ENCODE data around the gene MEF2A. TPM values are rescaled to one million over a fixed set of nuclear protein-coding genes. Genes with fewer than 3 reads are reported as not detected.

Gene MEF2A
- total and polyA plus RNA-seq, 12 donors = 31.2 to 194 (median 167) TPM

- Histone ChIP-seq H3K4me3 (no peak overlapping the region), H3K27me3 (no peaks in the 10 kb centered on the region), H3K27ac (no peak overlapping the region), H3K4me1 (peaks cover 0 to 96% (median 58%) of the 10 kb centered on the region in 9 donors), H3K36me3 (no peaks in the 10 kb centered on the region), H3K9me3 (no peaks in the 10 kb centered on the region)
- intact Hi-C loops (cut with DNase I) = loop anchor here in 4 of 10 donors (5.0 to 10.0 kb wide), 3 partner anchors 38 to 100 kb away; no protein-coding TSS in a partner anchor
- TF ChIP-seq CTCF (IDR thresholded peaks at IDR 0.05) = no peak
- 71 to 78% methylated on average over 6 of the region's 6 CpGs for WGBS, 2 donors
- ATAC-seq (no peak), DNase-seq (no peak)
These were observed 8.7 kb downstream of the MEF2A start for GRCh38 chr15:99574502-99574901.

GRCh38 chr15:99578809-99579208, 13.0 kb downstream of the MEF2A start:
- no peaks in the 10 kb centered on the region for H3K27me3 ChIP-seq
- DNase-seq = no peak
- no peaks in the 10 kb centered on the region for H3K9me3 ChIP-seq
- peaks cover 8 to 99% (median 63%) of the 10 kb centered on the region in 9 donors for H3K4me1 ChIP-seq
- H3K36me3 ChIP-seq = no peaks in the 10 kb centered on the region
- H3K4me3 ChIP-seq = no peak overlapping the region
- H3K27ac ChIP-seq = peak overlapping the region in 1 of 10 donors; percentile 14
- intact Hi-C loops (cut with DNase I) = loop anchor here in 2 of 10 donors (10.0 kb wide), 2 partner anchors 76 to 96 kb away; no protein-coding TSS in a partner anchor
- no peak for ATAC-seq
- TF ChIP-seq CTCF (IDR thresholded peaks at IDR 0.05) = no peak

- intact Hi-C loops (cut with DNase I) = loop anchor here in 3 of 10 donors (5.0 to 10.0 kb wide), 3 partner anchors 107 to 295 kb away; no protein-coding TSS in a partner anchor
- DNase-seq (no peak), ATAC-seq (peak in 1 of 8 donors; percentile 16)
- Histone ChIP-seq H3K4me1 (peaks cover 8 to 94% (median 58%) of the 10 kb centered on the region in 9 donors), H3K27me3 (no peaks in the 10 kb centered on the region), H3K36me3 (peaks cover 0 to 5% (median 0%) of the 10 kb centered on the region in 9 donors), H3K4me3 (no peak overlapping the region), H3K9me3 (peaks cover 0 to 10% (median 0%) of the 10 kb centered on the region in 11 donors), H3K27ac (peak overlapping the region in 1 of 10 donors; percentile 19)
- 63 to 75% methylated on average over 3 of the region's 3 CpGs for WGBS, 2 donors
- TF ChIP-seq CTCF (IDR thresholded peaks at IDR 0.05) = no peak
These were observed 14.3 kb downstream of the MEF2A start for GRCh38 chr15:99580076-99580475.

- TF ChIP-seq CTCF (IDR thresholded peaks at IDR 0.05) = no peak
- peak overlapping the region in 1 of 10 donors; percentile 18 for H3K27ac ChIP-seq
- intact Hi-C loops (cut with DNase I) = loop anchor here in 3 of 10 donors (5.0 to 10.0 kb wide), 3 partner anchors 105 to 298 kb away; no protein-coding TSS in a partner anchor
- no peak overlapping the region for H3K4me3 ChIP-seq
- 65% methylated on average over 4 of the region's 4 CpGs for WGBS, 2 donors
- DNase-seq = no peak
- no peaks in the 10 kb centered on the region for H3K27me3 ChIP-seq
- peaks cover 8 to 70% (median 50%) of the 10 kb centered on the region in 9 donors for H3K4me1 ChIP-seq
- peak in 1 of 8 donors; percentile 14 for ATAC-seq
- H3K9me3 ChIP-seq = peaks cover 0 to 33% (median 17%) of the 10 kb centered on the region in 11 donors
- peaks cover 0 to 6% (median 0%) of the 10 kb centered on the region in 9 donors for H3K36me3 ChIP-seq
These were observed 16.8 kb downstream of the MEF2A start for GRCh38 chr15:99582508-99582960.
